Activated naive CD8-positive, alpha-beta T cell treated with anti-CD3 and anti-CD28 coated beads, Interleukin-2, amount 10 ng/mL, durations not matched to agents 7 days and 5 days (primary cell): ENCODE results near the gene NCOA7. TPM values are rescaled to one million over a fixed set of nuclear protein-coding genes. Genes with fewer than 3 reads are reported as not detected.
A peak's percentile ranks its signal among the peaks of the same experiment; 100 is the strongest.
"Not testable (repeated sequence)": the region's sequence is repeated elsewhere in the genome, so short reads cannot be mapped to it uniquely, and the experiment has no call there.

Experiments used
- ATAC-seq: fragments of 150-1000 bp; cut with Tn5 transposase; one replicate; pipeline ENCODE4 v1.10.0; 2021; ENCODE audit warnings: low read depth, moderate library complexity
- POLR2A ChIA-PET: fragments of 350-600 bp; sonication (Branson Sonifier 250); formaldehyde crosslinking; loops from one replicate; lab custom pipeline; 2021; ENCODE audit warnings: antibody characterized with exemption; lab: Charles Lee
- DNase-seq: peaks from one replicate; pipeline ENCODE4 v3.0.0; 2021
- H3K27ac Mint-ChIP-seq: one replicate; pipeline ENCODE4 v1.8.0; 2022; ENCODE audit warnings: mild to moderate bottlenecking, mixed read lengths
- H3K27me3 Mint-ChIP-seq: one replicate; pipeline ENCODE4 v1.8.0; 2022; ENCODE audit warnings: mild to moderate bottlenecking, moderate library complexity, mixed read lengths
- H3K36me3 Mint-ChIP-seq: one replicate; pipeline ENCODE4 v1.8.0; 2021; ENCODE audit warnings: mild to moderate bottlenecking, mixed read lengths
- H3K4me1 Mint-ChIP-seq: one replicate; pipeline ENCODE4 v1.8.0; 2021; ENCODE audit warnings: mixed read lengths
- H3K4me3 Mint-ChIP-seq: one replicate; pipeline ENCODE4 v1.8.0; 2022; ENCODE audit warnings: mild to moderate bottlenecking, moderate library complexity, mixed read lengths
- H3K9me3 Mint-ChIP-seq: one replicate; pipeline ENCODE4 v1.8.0; 2021; ENCODE audit warnings: mixed read lengths
- total RNA-seq, 2 experiments: library from RNA; stranded (reverse); gene quantifications; one replicate each; pipeline ENCODE4 v1.2.3, GENCODE V29; 2021

Gene NCOA7
- total RNA-seq, 2 experiments from 2014 or later, result 51.1 to 58.6 TPM

- POLR2A ChIA-PET, DNase-seq, ATAC-seq, H3K4me3 Mint-ChIP-seq, H3K27me3 Mint-ChIP-seq, H3K27ac Mint-ChIP-seq, H3K9me3 Mint-ChIP-seq: not testable (repeated sequence)
- Mint-ChIP-seq H3K4me1 (peaks cover 18% of the 10 kb centered on the region), H3K36me3 (peaks cover 16% of the 10 kb centered on the region)
These were observed 120.3 kb downstream of the NCOA7 start for GRCh38 chr6:125911051-125911451.

- DNase-seq, H3K27me3 Mint-ChIP-seq, ATAC-seq, H3K9me3 Mint-ChIP-seq, H3K27ac Mint-ChIP-seq, POLR2A ChIA-PET, H3K4me3 Mint-ChIP-seq: not testable (repeated sequence)
- peaks cover 25% of the 10 kb centered on the region for H3K36me3 Mint-ChIP-seq
- H3K4me1 Mint-ChIP-seq, result peaks cover 15% of the 10 kb centered on the region
These were observed 121.7 kb downstream of the NCOA7 start for GRCh38 chr6:125912430-125912829.

- no peaks in the 10 kb centered on the region for H3K9me3 Mint-ChIP-seq
- no peaks in the 10 kb centered on the region for H3K27me3 Mint-ChIP-seq
- H3K27ac Mint-ChIP-seq, result no peak overlapping the region
- H3K4me1 Mint-ChIP-seq, result peaks cover 18% of the 10 kb centered on the region
- H3K4me3 Mint-ChIP-seq, result no peak overlapping the region
- DNase-seq (no peak), ATAC-seq (no peak)
- POLR2A ChIA-PET, result no interaction called here
- peaks cover 28% of the 10 kb centered on the region for H3K36me3 Mint-ChIP-seq
These were observed 122.4 kb downstream of the NCOA7 start for GRCh38 chr6:125913145-125913544.

- Mint-ChIP-seq H3K4me1 (peaks cover 22% of the 10 kb centered on the region), H3K9me3 (no peaks in the 10 kb centered on the region), H3K4me3 (no peak overlapping the region), H3K27ac (no peak overlapping the region), H3K36me3 (peaks cover 26% of the 10 kb centered on the region), H3K27me3 (no peaks in the 10 kb centered on the region)
- POLR2A ChIA-PET, result interaction anchor here (0.5 kb wide), 1 partner anchor 127 kb away, joined by 4 read pairs; no protein-coding TSS in a partner anchor
- ATAC-seq, result no peak
- no peak for DNase-seq
These were observed 123.1 kb downstream of the NCOA7 start for GRCh38 chr6:125913864-125914351.

GRCh38 chr6:125918230-125918629 lies 127.5 kb downstream of the NCOA7 start:
- Mint-ChIP-seq H3K27ac (peak overlapping the region; percentile 93), H3K9me3 (no peaks in the 10 kb centered on the region), H3K4me3 (no peak overlapping the region), H3K36me3 (peaks cover 41% of the 10 kb centered on the region), H3K4me1 (peaks cover 26% of the 10 kb centered on the region), H3K27me3 (no peaks in the 10 kb centered on the region)
- POLR2A ChIA-PET, result interaction anchor here (1.3 to 4.0 kb wide), 4 partner anchors 13 to 127 kb away, joined by 3 to 35 read pairs (median 14); partner anchors contain the start of genes HINT3 and NCOA7
- ATAC-seq, result no peak
- no peak for DNase-seq

- H3K9me3 Mint-ChIP-seq, result no peaks in the 10 kb centered on the region
- H3K4me3 Mint-ChIP-seq, result peak overlapping the region; percentile 92
- H3K27ac Mint-ChIP-seq, result peak overlapping the region; percentile 93
- H3K27me3 Mint-ChIP-seq, result no peaks in the 10 kb centered on the region
- H3K4me1 Mint-ChIP-seq, result peaks cover 33% of the 10 kb centered on the region
- peaks cover 48% of the 10 kb centered on the region for H3K36me3 Mint-ChIP-seq
- peak; percentile 97 for ATAC-seq
- DNase-seq, result no peak
- POLR2A ChIA-PET, result interaction anchor here (0.8 to 4.0 kb wide), 7 partner anchors 9 to 128 kb away, joined by 3 to 35 read pairs (median 3); partner anchors contain the start of genes HINT3, NCOA7 and TRMT11
These were observed 128.2 kb downstream of the NCOA7 start for GRCh38 chr6:125918681-125919566.

- no peaks in the 10 kb centered on the region for H3K27me3 Mint-ChIP-seq
- H3K4me1 Mint-ChIP-seq, result peaks cover 36% of the 10 kb centered on the region
- H3K36me3 Mint-ChIP-seq, result peaks cover 51% of the 10 kb centered on the region
- POLR2A ChIA-PET, result interaction anchor here (1.1 to 4.0 kb wide), 6 partner anchors 9 to 128 kb away, joined by 3 to 35 read pairs (median 4); partner anchors contain the start of genes HINT3, NCOA7 and TRMT11
- no peak for ATAC-seq
- H3K27ac Mint-ChIP-seq, result peak overlapping the region; percentile 93
- DNase-seq, result no peak
- H3K4me3 Mint-ChIP-seq, result peak overlapping the region; percentile 92
- H3K9me3 Mint-ChIP-seq, result no peaks in the 10 kb centered on the region
These were observed 128.9 kb downstream of the NCOA7 start for GRCh38 chr6:125919618-125920017.

- H3K27ac Mint-ChIP-seq, result peak overlapping the region; percentile 66
- H3K9me3 Mint-ChIP-seq, result no peaks in the 10 kb centered on the region
- POLR2A ChIA-PET, result no interaction called here
- no peaks in the 10 kb centered on the region for H3K27me3 Mint-ChIP-seq
- H3K4me3 Mint-ChIP-seq, result no peak overlapping the region
- DNase-seq (no peak), ATAC-seq (no peak)
- H3K4me1 Mint-ChIP-seq, result peaks cover 45% of the 10 kb centered on the region
- H3K36me3 Mint-ChIP-seq, result peaks cover 45% of the 10 kb centered on the region
These were observed 131.6 kb downstream of the NCOA7 start for GRCh38 chr6:125922322-125922860.

- peaks cover 42% of the 10 kb centered on the region for H3K4me1 Mint-ChIP-seq
- DNase-seq, result no peak
- POLR2A ChIA-PET, result interaction anchor here (1.2 to 1.5 kb wide), 2 partner anchors 9 to 133 kb away, joined by 3 read pairs; partner anchors contain the start of gene NCOA7
- peak overlapping the region; percentile 51 for H3K4me3 Mint-ChIP-seq
- H3K27me3 Mint-ChIP-seq, result no peaks in the 10 kb centered on the region
- H3K27ac Mint-ChIP-seq, result peak overlapping the region; percentile 71
- no peak for ATAC-seq
- no peaks in the 10 kb centered on the region for H3K9me3 Mint-ChIP-seq
- peaks cover 49% of the 10 kb centered on the region for H3K36me3 Mint-ChIP-seq
These were observed 132.7 kb downstream of the NCOA7 start for GRCh38 chr6:125923366-125923877.

- POLR2A ChIA-PET, result interaction anchor here (0.6 to 1.5 kb wide), 4 partner anchors 8 to 134 kb away, joined by 3 to 4 read pairs (median 3); partner anchors contain the start of gene NCOA7
- no peaks in the 10 kb centered on the region for H3K27me3 Mint-ChIP-seq
- peaks cover 37% of the 10 kb centered on the region for H3K4me1 Mint-ChIP-seq
- peak overlapping the region; percentile 4 for H3K4me3 Mint-ChIP-seq
- H3K9me3 Mint-ChIP-seq, result no peaks in the 10 kb centered on the region
- H3K27ac Mint-ChIP-seq, result peak overlapping the region; percentile 83
- DNase-seq, result no peak
- peaks cover 53% of the 10 kb centered on the region for H3K36me3 Mint-ChIP-seq
- ATAC-seq, result peak; percentile 87
These were observed 133.4 kb downstream of the NCOA7 start for GRCh38 chr6:125924169-125924568.

GRCh38 chr6:125924697-125925358 lies 134.1 kb downstream of the NCOA7 start:
- no peak for ATAC-seq
- Mint-ChIP-seq H3K27me3 (no peaks in the 10 kb centered on the region), H3K4me1 (peaks cover 35% of the 10 kb centered on the region), H3K36me3 (peaks cover 51% of the 10 kb centered on the region), H3K4me3 (peak overlapping the region; percentile 51), H3K9me3 (no peaks in the 10 kb centered on the region), H3K27ac (peak overlapping the region; percentile 83)
- DNase-seq, result no peak
- POLR2A ChIA-PET, result interaction anchor here (0.6 to 0.9 kb wide), 2 partner anchors 31 to 134 kb away, joined by 3 to 4 read pairs; partner anchors contain the start of gene NCOA7

- Mint-ChIP-seq H3K4me1 (peaks cover 39% of the 10 kb centered on the region), H3K36me3 (peaks cover 56% of the 10 kb centered on the region), H3K4me3 (no peak overlapping the region), H3K27me3 (no peaks in the 10 kb centered on the region), H3K9me3 (no peaks in the 10 kb centered on the region), H3K27ac (no peak overlapping the region)
- POLR2A ChIA-PET, result no interaction called here
- DNase-seq, result no peak
- ATAC-seq, result no peak
These were observed 136.0 kb downstream of the NCOA7 start for GRCh38 chr6:125926711-125927110.
